ENCODE measurements around the gene CECR2. TPM values are rescaled to one million over a fixed set of nuclear protein-coding genes. Genes with fewer than 3 reads are reported as not detected.

Gene CECR2
- total and polyA plus RNA-seq, 8 donors, result 0.89 to 4.4 (median 2.7) TPM

GRCh38 chr22:17548010-17548755 is 178.9 kb downstream of the CECR2 start:
- Histone ChIP-seq H3K9me3 (no peaks in the 10 kb centered on the region), H3K4me1 (no peaks in the 10 kb centered on the region), H3K4me3 (no peak overlapping the region), H3K36me3 (no peaks in the 10 kb centered on the region), H3K27ac (no peak overlapping the region), H3K27me3 (no peaks in the 10 kb centered on the region)
- no peak for ATAC-seq
- DNase-seq, result no peak
- no peak for FAIRE-seq
- no peak for TF ChIP-seq CTCF (IDR thresholded peaks at IDR 0.05)
- intact Hi-C loops (cut with DNase I), result no loop called here
- WGBS, 2 donors, result 88 to 91% methylated on average over 23 of the region's 23 CpGs

- WGBS, 2 donors, result 90 to 93% methylated on average over 5 of the region's 5 CpGs
- Histone ChIP-seq H3K9me3 (no peaks in the 10 kb centered on the region), H3K27me3 (no peaks in the 10 kb centered on the region), H3K4me3 (no peak overlapping the region), H3K27ac (no peak overlapping the region), H3K36me3 (no peaks in the 10 kb centered on the region), H3K4me1 (no peaks in the 10 kb centered on the region)
- FAIRE-seq (no peak), DNase-seq (no peak), ATAC-seq (no peak)
- TF ChIP-seq CTCF (IDR thresholded peaks at IDR 0.05), result no peak
- intact Hi-C loops (cut with DNase I), result no loop called here
Observed at GRCh38 chr22:17548756-17549035, 179.4 kb downstream of the CECR2 start.

- ATAC-seq (no peak), DNase-seq (no peak), FAIRE-seq (no peak)
- TF ChIP-seq CTCF (IDR thresholded peaks at IDR 0.05), result no peak
- Histone ChIP-seq H3K4me1 (no peaks in the 10 kb centered on the region), H3K27ac (no peak overlapping the region), H3K9me3 (no peaks in the 10 kb centered on the region), H3K4me3 (no peak overlapping the region), H3K27me3 (no peaks in the 10 kb centered on the region), H3K36me3 (no peaks in the 10 kb centered on the region)
- 86 to 96% methylated on average over 10 of the region's 10 CpGs for WGBS, 2 donors
- intact Hi-C loops (cut with DNase I), result no loop called here
Observed at GRCh38 chr22:17549183-17549582, 179.9 kb downstream of the CECR2 start.

GRCh38 chr22:17549655-17550054 is 180.4 kb downstream of the CECR2 start:
- Histone ChIP-seq H3K9me3 (no peaks in the 10 kb centered on the region), H3K4me1 (no peaks in the 10 kb centered on the region), H3K27me3 (no peaks in the 10 kb centered on the region), H3K36me3 (no peaks in the 10 kb centered on the region), H3K27ac (no peak overlapping the region), H3K4me3 (no peak overlapping the region)
- intact Hi-C loops (cut with DNase I), result no loop called here
- DNase-seq, result no peak
- ATAC-seq, result no peak
- WGBS, 2 donors, result 96 to 97% methylated on average over 5 of the region's 5 CpGs
- TF ChIP-seq CTCF (IDR thresholded peaks at IDR 0.05), result no peak
- FAIRE-seq, result no peak

GRCh38 chr22:17552737-17553136 is 183.5 kb downstream of the CECR2 start:
- DNase-seq (no peak), FAIRE-seq (no peak), ATAC-seq (no peak)
- Histone ChIP-seq H3K4me3 (no peak overlapping the region), H3K4me1 (no peaks in the 10 kb centered on the region), H3K9me3 (no peaks in the 10 kb centered on the region), H3K36me3 (no peaks in the 10 kb centered on the region), H3K27me3 (no peaks in the 10 kb centered on the region), H3K27ac (no peak overlapping the region)
- WGBS, 2 donors, result 70 to 78% methylated on average over 7 of the region's 7 CpGs
- no peak for TF ChIP-seq CTCF (IDR thresholded peaks at IDR 0.05)
- intact Hi-C loops (cut with DNase I), result no loop called here

All from pancreas (tissue), 10 donors.